Measurements from ENCODE around the gene SETD1B. TPM values are rescaled to one million over a fixed set of nuclear protein-coding genes. Genes with fewer than 3 reads are reported as not detected.
A peak's percentile ranks its signal among the peaks of the same experiment; 100 is the strongest.
"Not testable (repeated sequence)": the region's sequence is repeated elsewhere in the genome, so short reads cannot be mapped to it uniquely, and the experiment has no call there.

The SETD1B gene
- total RNA-seq (10 to 100 TPM in 5 of 7 donors, 1 to 10 TPM in 2; 8.7 to 44.6 (median 31.7) TPM), polyA plus RNA-seq (10 to 100 TPM in 1 of 2 donors, 1 to 10 TPM in 1; 6.2 to 15.5 TPM)
- long read RNA-seq, donor 1, partial matches to known transcripts = 1 of 16 reads
- long read RNA-seq, donor 1, other reads (novel, unspliced or antisense) = 15 of 16 reads
- long read RNA-seq, donor 2, partial matches to known transcripts = 7 of 7 reads
- long read RNA-seq, donor 2, other reads (novel, unspliced or antisense) = 0 of 7 reads
- long read RNA-seq, donor 3, partial matches to known transcripts = 11 of 12 reads
- long read RNA-seq, donor 3, other reads (novel, unspliced or antisense) = 1 of 12 reads

GRCh38 chr12:121803861-121804416, at the start of gene SETD1B:
Gene SETD1B, plus strand, starts transcription at chr12:121804009. Its CDS starts 729 bp downstream, at chr12:121804738.
- Histone ChIP-seq H3K9me3 (no peaks in the 10 kb centered on the region), H3K4me1 (ENCODE audit: insufficient read depth) (peaks cover 10% of the 10 kb centered on the region), H3K4me3 (peak within 1 kb of the TSS; percentile 77), H3K36me3 (no peaks in the 10 kb centered on the region), H3K27me3 (no peaks in the 10 kb centered on the region), H3K27ac (peak within 1 kb of the TSS; percentile 100)
- intact Hi-C loops (cut with DNase I) = loop anchor here in 1 of 4 donors (10.0 kb wide), 1 partner anchor 321 kb away; no protein-coding TSS in a partner anchor
- peak; percentile 58 to 73 (median 67) for DNase-seq
- 0 to 3% (median 1%) methylated on average over 19 to 73 of the region's 74 CpGs for WGBS, 3 donors
- TF ChIP-seq POLR2A (IDR thresholded peaks at IDR 0.05) (peak; percentile 10), CTCF (IDR thresholded peaks at IDR 0.05) (no peak)

GRCh38 chr12:121754836-121755235, 49.0 kb upstream of the SETD1B start:
- Histone ChIP-seq H3K27me3 (no peaks in the 10 kb centered on the region), H3K4me3 (no peak overlapping the region), H3K27ac (no peak overlapping the region), H3K4me1 (ENCODE audit: insufficient read depth) (no peaks in the 10 kb centered on the region), H3K9me3 (no peaks in the 10 kb centered on the region), H3K36me3 (no peaks in the 10 kb centered on the region)
- WGBS, 3 donors = 93 to 95% (median 95%) methylated on average over 11 of the region's 11 CpGs
- no peak for DNase-seq
- intact Hi-C loops (cut with DNase I) = no loop called here
- TF ChIP-seq CTCF (IDR thresholded peaks at IDR 0.05) = no peak
- TF ChIP-seq EP300 (IDR thresholded peaks at IDR 0.05) = no peak
- TF ChIP-seq POLR2A (IDR thresholded peaks at IDR 0.05) = no peak

GRCh38 chr12:121755591-121755990, 48.2 kb upstream of the SETD1B start:
- 92 to 96% (median 93%) methylated on average over 3 of the region's 3 CpGs for WGBS, 3 donors
- DNase-seq = no peak
- no peaks in the 10 kb centered on the region for H3K4me1 ChIP-seq (ENCODE audit: insufficient read depth)
- H3K27ac ChIP-seq = no peak overlapping the region
- H3K27me3 ChIP-seq = no peaks in the 10 kb centered on the region
- intact Hi-C loops (cut with DNase I) = no loop called here
- no peaks in the 10 kb centered on the region for H3K36me3 ChIP-seq
- no peaks in the 10 kb centered on the region for H3K9me3 ChIP-seq
- no peak for TF ChIP-seq POLR2A (IDR thresholded peaks at IDR 0.05)
- TF ChIP-seq CTCF (IDR thresholded peaks at IDR 0.05) = no peak
- no peak for TF ChIP-seq EP300 (IDR thresholded peaks at IDR 0.05)
- H3K4me3 ChIP-seq = no peak overlapping the region

GRCh38 chr12:121758536-121758935, 45.3 kb upstream of the SETD1B start:
- DNase-seq; H3K4me1 ChIP-seq (ENCODE audit: insufficient read depth); H3K27me3 ChIP-seq; H3K4me3 ChIP-seq; intact Hi-C loops (cut with DNase I); H3K27ac ChIP-seq; H3K9me3 ChIP-seq; H3K36me3 ChIP-seq: not testable (repeated sequence)
- WGBS, 3 donors = 92 to 96% (median 95%) methylated on average over 8 to 22 of the region's 22 CpGs

GRCh38 chr12:121762269-121762668, 41.5 kb upstream of the SETD1B start:
- Histone ChIP-seq H3K4me3 (no peak overlapping the region), H3K27me3 (no peaks in the 10 kb centered on the region), H3K27ac (no peak overlapping the region), H3K9me3 (no peaks in the 10 kb centered on the region), H3K4me1 (ENCODE audit: insufficient read depth) (no peaks in the 10 kb centered on the region), H3K36me3 (no peaks in the 10 kb centered on the region)
- intact Hi-C loops (cut with DNase I) = no loop called here
- TF ChIP-seq CTCF (IDR thresholded peaks at IDR 0.05) (no peak), POLR2A (IDR thresholded peaks at IDR 0.05) (no peak), EP300 (IDR thresholded peaks at IDR 0.05) (no peak)
- DNase-seq = no peak
- 56 to 61% (median 56%) methylated on average over 6 of the region's 6 CpGs for WGBS, 3 donors
